ENCODE results near the gene HADHA.

DNA sequence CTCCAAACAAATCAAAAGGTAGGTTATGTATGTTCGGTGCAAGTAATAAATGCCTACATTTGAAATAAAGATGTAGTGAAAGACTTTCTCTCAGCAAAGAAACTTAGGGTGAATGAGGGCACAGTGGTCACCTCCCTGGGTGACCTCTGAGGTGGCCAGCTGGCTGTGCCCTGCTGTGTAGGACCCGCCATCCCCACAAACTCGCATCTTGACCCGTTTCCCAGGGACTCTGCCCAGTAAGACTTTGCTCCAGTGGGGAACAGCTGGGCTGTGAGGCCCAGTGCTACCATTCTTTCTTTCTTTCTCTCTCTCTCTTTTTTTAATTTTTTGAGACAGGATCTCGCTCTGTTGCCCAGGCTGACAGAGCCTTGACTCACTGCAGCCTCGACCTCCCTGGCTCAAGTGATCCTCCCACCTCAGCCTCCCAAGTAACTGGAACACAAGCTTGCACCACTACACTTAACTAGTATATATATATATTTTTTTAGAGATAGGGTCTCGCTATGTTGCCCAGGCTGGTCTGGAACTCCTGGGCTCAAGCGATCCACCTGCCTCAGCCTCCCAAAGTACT lies 79.7 kb downstream of the HADHA start:
- TF ChIP-seq, protein P1, sequence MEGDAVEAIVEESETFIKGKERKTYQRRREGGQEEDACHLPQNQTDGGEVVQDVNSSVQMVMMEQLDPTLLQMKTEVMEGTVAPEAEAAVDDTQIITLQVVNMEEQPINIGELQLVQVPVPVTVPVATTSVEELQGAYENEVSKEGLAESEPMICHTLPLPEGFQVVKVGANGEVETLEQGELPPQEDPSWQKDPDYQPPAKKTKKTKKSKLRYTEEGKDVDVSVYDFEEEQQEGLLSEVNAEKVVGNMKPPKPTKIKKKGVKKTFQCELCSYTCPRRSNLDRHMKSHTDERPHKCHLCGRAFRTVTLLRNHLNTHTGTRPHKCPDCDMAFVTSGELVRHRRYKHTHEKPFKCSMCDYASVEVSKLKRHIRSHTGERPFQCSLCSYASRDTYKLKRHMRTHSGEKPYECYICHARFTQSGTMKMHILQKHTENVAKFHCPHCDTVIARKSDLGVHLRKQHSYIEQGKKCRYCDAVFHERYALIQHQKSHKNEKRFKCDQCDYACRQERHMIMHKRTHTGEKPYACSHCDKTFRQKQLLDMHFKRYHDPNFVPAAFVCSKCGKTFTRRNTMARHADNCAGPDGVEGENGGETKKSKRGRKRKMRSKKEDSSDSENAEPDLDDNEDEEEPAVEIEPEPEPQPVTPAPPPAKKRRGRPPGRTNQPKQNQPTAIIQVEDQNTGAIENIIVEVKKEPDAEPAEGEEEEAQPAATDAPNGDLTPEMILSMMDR (IDR thresholded peaks at IDR 0.05), result no peak
- no peak for TF ChIP-seq EZH2 (IDR thresholded peaks at IDR 0.05; ENCODE audit: borderline replicate concordance, insufficient read depth, low read depth, low read length, poor library complexity, severe bottlenecking)
